Measurements from ENCODE around the gene EBPL. TPM values are rescaled to one million over a fixed set of nuclear protein-coding genes. Genes with fewer than 3 reads are reported as not detected.

Gene EBPL
- total RNA-seq = 10 to 100 TPM in 2 of 3 donors, 1 to 10 TPM in 1; 7.1 to 11.3 (median 10.7) TPM
- total RNA-seq (2013) = 17.5 TPM

GRCh38 chr13:49690995-49691784 lies at the start of gene EBPL:
Gene EBPL (minus strand): TSS chr13:49691486. CDS start chr13:49691424, 62 bp downstream.
- H3K27ac Mint-ChIP-seq = peak within 1 kb of the TSS; percentile 21 to 68
- peaks cover 9 to 15% of the 10 kb centered on the region in 2 donors for H3K4me1 Mint-ChIP-seq
- peak within 1 kb of the TSS; percentile 89 for H3K4me3 Mint-ChIP-seq
- H3K27ac ChIP-seq (ENCODE audit: low read length) = peak within 1 kb of the TSS; percentile 56
- H3K27me3 Mint-ChIP-seq (ENCODE audit: low read depth in 2 of 2) = no peaks in the 10 kb centered on the region
- H3K9me3 ChIP-seq (ENCODE audit: control insufficient read depth, insufficient read depth, low read length) = no peaks in the 10 kb centered on the region
- intact Hi-C loops (cut with micrococcal nuclease) = no loop called here
- TF ChIP-seq CTCF (IDR thresholded peaks at IDR 0.05) = no peak
- WGBS (ENCODE audit: insufficient coverage) = under 1% methylated on average over 67 of the region's 67 CpGs
- peaks cover 12% of the 10 kb centered on the region for H3K4me1 ChIP-seq (ENCODE audit: control insufficient read depth, insufficient read depth, low read length)
- H3K9me3 Mint-ChIP-seq = no peaks in the 10 kb centered on the region
- H3K4me3 ChIP-seq (ENCODE audit: low read length) = peak within 1 kb of the TSS; percentile 79
- peak; percentile 96 to 98 (median 97) for ATAC-seq
- DNase-seq = peak; percentile 73 to 89
- no peaks in the 10 kb centered on the region for H3K36me3 ChIP-seq (ENCODE audit: control insufficient read depth, insufficient read depth, low read length)
- no peaks in the 10 kb centered on the region for H3K27me3 ChIP-seq (ENCODE audit: control insufficient read depth, insufficient read depth, low read length)
- H3K36me3 Mint-ChIP-seq = no peaks in the 10 kb centered on the region

GRCh38 chr13:49740870-49741269 lies 49.6 kb upstream of the EBPL start:
- DNase-seq = no peak
- Mint-ChIP-seq H3K36me3 (peaks cover 7% of the 10 kb centered on the region), H3K27ac (peak overlapping the region in 1 of 2 donors; percentile 20), H3K4me3 (no peak overlapping the region), H3K27me3 (ENCODE audit: low read depth in 2 of 2) (no peaks in the 10 kb centered on the region), H3K9me3 (no peaks in the 10 kb centered on the region), H3K4me1 (no peaks in the 10 kb centered on the region)
- H3K4me1 ChIP-seq (ENCODE audit: control insufficient read depth, insufficient read depth, low read length) = no peaks in the 10 kb centered on the region
- intact Hi-C loops (cut with micrococcal nuclease) = no loop called here
- H3K9me3 ChIP-seq (ENCODE audit: control insufficient read depth, insufficient read depth, low read length) = no peaks in the 10 kb centered on the region
- H3K27me3 ChIP-seq (ENCODE audit: control insufficient read depth, insufficient read depth, low read length) = no peaks in the 10 kb centered on the region
- no peak for TF ChIP-seq CTCF (IDR thresholded peaks at IDR 0.05)
- H3K36me3 ChIP-seq (ENCODE audit: control insufficient read depth, insufficient read depth, low read length) = peaks cover 22% of the 10 kb centered on the region
- no CpG with 5 or more reads among the region's 2 CpGs for WGBS (ENCODE audit: insufficient coverage)
- no peak overlapping the region for H3K27ac ChIP-seq (ENCODE audit: low read length)
- ATAC-seq = no peak
- no peak overlapping the region for H3K4me3 ChIP-seq (ENCODE audit: low read length)

GRCh38 chr13:49739498-49740187 lies 48.4 kb upstream of the EBPL start:
- H3K27me3 Mint-ChIP-seq (ENCODE audit: low read depth in 2 of 2) = no peaks in the 10 kb centered on the region
- no peak for TF ChIP-seq CTCF (IDR thresholded peaks at IDR 0.05)
- Histone ChIP-seq H3K36me3 (ENCODE audit: control insufficient read depth, insufficient read depth, low read length) (peaks cover 17% of the 10 kb centered on the region), H3K9me3 (ENCODE audit: control insufficient read depth, insufficient read depth, low read length) (no peaks in the 10 kb centered on the region), H3K27ac (ENCODE audit: low read length) (no peak overlapping the region), H3K4me1 (ENCODE audit: control insufficient read depth, insufficient read depth, low read length) (no peaks in the 10 kb centered on the region), H3K27me3 (ENCODE audit: control insufficient read depth, insufficient read depth, low read length) (no peaks in the 10 kb centered on the region), H3K4me3 (ENCODE audit: low read length) (no peak overlapping the region)
- ATAC-seq (no peak), DNase-seq (no peak)
- no peaks in the 10 kb centered on the region for H3K9me3 Mint-ChIP-seq
- H3K36me3 Mint-ChIP-seq = peaks cover 7% of the 10 kb centered on the region
- H3K4me1 Mint-ChIP-seq = no peaks in the 10 kb centered on the region
- WGBS (ENCODE audit: insufficient coverage) = 100% methylated on average over 4 of the region's 5 CpGs
- no peak overlapping the region for H3K27ac Mint-ChIP-seq
- intact Hi-C loops (cut with micrococcal nuclease) = no loop called here
- no peak overlapping the region for H3K4me3 Mint-ChIP-seq

All from natural killer cell (primary cell).